B cell (primary cell): Measurements from ENCODE around the gene TRABD. TPM values are rescaled to one million over a fixed set of nuclear protein-coding genes. Genes with fewer than 3 reads are reported as not detected.
A peak's percentile ranks its signal among the peaks of the same experiment; 100 is the strongest.

Experiments used
- ATAC-seq: fragments of 200-7000 bp; cut with Tn5 transposase; one replicate; pipeline ENCODE4 v1.10.0; 2021; ENCODE audit warnings: low read depth, mild to moderate bottlenecking, moderate number of reproducible peaks, moderate library complexity
- CTCF ChIA-PET: fragments of 350-600 bp; sonication (Branson Sonifier 250); formaldehyde crosslinking; loops from one replicate; lab custom pipeline; 2021; ENCODE audit warnings: antibody characterized with exemption, inconsistent platforms; lab: Charles Lee
- POLR2A ChIA-PET: fragments of 350-600 bp; sonication (Branson Sonifier 250); formaldehyde crosslinking; loops from one replicate; lab custom pipeline; 2021; ENCODE audit warnings: antibody characterized with exemption; lab: Charles Lee
- DNase-seq: peaks from one replicate; pipeline ENCODE4 v3.0.0; 2013
- H2AFZ ChIP-seq: 2 replicates; pipeline ENCODE4 v1.6.1; 2012; ENCODE audit warnings: mild to moderate bottlenecking, low read depth, low read length; ENCODE audit not compliant: insufficient read depth, poor library complexity, severe bottlenecking
- H3K27ac ChIP-seq, 2 donors: 1 replicate in 1 of 2; 2 replicates in 1 of 2; pipeline ENCODE4 v1.5.1; 2012 to 2013; ENCODE audit warnings: low read length in 2 of 2, mild to moderate bottlenecking in 2 of 2, moderate library complexity in 1 of 2
- H3K27me3 ChIP-seq, 4 experiments: fragments of 200-600 bp in 1 of 4; sonication (generic) in 1 of 4; replicated peaks in 1 of 4; 1 replicate in 2 of 4; 2 replicates in 2 of 4; pipeline versions ENCODE4 v1.6.1 to v1.7.0; 2013 to 2016; ENCODE audit warnings: low read length in 3 of 4, mild to moderate bottlenecking in 2 of 4, mixed read lengths in 1 of 4, moderate library complexity in 1 of 4; ENCODE audit not compliant: insufficient read depth in 4 of 4, control insufficient read depth in 3 of 4; ENCODE audit errors: control extremely low read depth in 1 of 4
- H3K36me3 ChIP-seq, 2 experiments: replicated peaks in 1 of 2; 1 replicate in 1 of 2; 2 replicates in 1 of 2; pipeline versions ENCODE4 v1.6.1 to v1.7.1; 2013; ENCODE audit warnings: low read length in 1 of 2; ENCODE audit not compliant: insufficient read depth in 2 of 2, control insufficient read depth in 1 of 2; ENCODE audit errors: control extremely low read depth in 1 of 2, extremely low read depth in 1 of 2
- H3K4me1 ChIP-seq, 2 donors: fragments of 200-600 bp in 1 of 2; sonication (generic) in 1 of 2; 1 replicate in 1 of 2; 2 replicates in 1 of 2; pipeline versions ENCODE4 v1.5.1 to v1.6.1; 2013 to 2017; ENCODE audit warnings: low read length in 2 of 2; ENCODE audit not compliant: control insufficient read depth in 2 of 2, insufficient read depth in 2 of 2
- H3K4me2 ChIP-seq: replicated peaks from 2 replicates; pipeline ENCODE3; 2012; ENCODE audit warnings: mild to moderate bottlenecking, low read depth, low read length; ENCODE audit not compliant: poor library complexity, severe bottlenecking
- H3K4me3 ChIP-seq, 5 experiments: fragments of 200-600 bp in 1 of 5; sonication (generic) in 1 of 5; 1 replicate in 3 of 5; 2 replicates in 2 of 5; pipeline versions ENCODE4 v1.5.1 to v1.7.0; 2011 to 2016; ENCODE audit warnings: low read length in 4 of 5, mild to moderate bottlenecking in 4 of 5, low read depth in 2 of 5, control low read depth in 1 of 5, moderate library complexity in 1 of 5; ENCODE audit not compliant: insufficient read depth in 1 of 5; ENCODE audit errors: control extremely low read depth in 1 of 5, extremely low read depth in 1 of 5
- H3K79me2 ChIP-seq: fragments of 200-600 bp; sonication (generic); one replicate; pipeline ENCODE4 v1.6.0; 2016; ENCODE audit warnings: low read length; ENCODE audit not compliant: control insufficient read depth, insufficient read depth
- H3K9ac ChIP-seq: fragments of 200-600 bp; sonication (generic); 2 replicates; pipeline ENCODE4 v1.6.1; 2017; ENCODE audit warnings: mild to moderate bottlenecking, low read length, moderate library complexity
- H3K9me3 ChIP-seq, 3 donors: one replicate each; pipeline versions ENCODE4 v1.6.1 to v1.7.1; 2013; ENCODE audit warnings: low read length in 2 of 3; ENCODE audit not compliant: control insufficient read depth in 2 of 3, insufficient read depth in 1 of 3; ENCODE audit errors: control extremely low read depth in 1 of 3
- H4K20me1 ChIP-seq: 2 replicates; pipeline ENCODE4 v1.6.0; 2012; ENCODE audit warnings: mild to moderate bottlenecking, low read length; ENCODE audit not compliant: insufficient read depth, control insufficient read depth, poor library complexity, severe bottlenecking
- H3K27ac Mint-ChIP-seq: one replicate; pipeline ENCODE4 v1.8.0; 2021; ENCODE audit warnings: mixed read lengths
- H3K27me3 Mint-ChIP-seq: one replicate; pipeline ENCODE4 v1.8.0; 2021; ENCODE audit warnings: mixed read lengths
- H3K4me1 Mint-ChIP-seq: one replicate; pipeline ENCODE4 v1.8.0; 2021; ENCODE audit warnings: mixed read lengths
- H3K4me3 Mint-ChIP-seq: one replicate; pipeline ENCODE4 v1.8.0; 2021; ENCODE audit warnings: mixed read lengths
- H3K9me3 Mint-ChIP-seq: one replicate; pipeline ENCODE4 v1.8.0; 2022; ENCODE audit warnings: mixed read lengths; ENCODE audit not compliant: insufficient read depth
- EZH2 ChIP-seq: IDR thresholded peaks from 2 replicates; pipeline ENCODE4 v1.6.1; 2012; ENCODE audit warnings: borderline replicate concordance, low read depth, mild to moderate bottlenecking, moderate library complexity, low read length; ENCODE audit not compliant: insufficient read depth, poor library complexity, severe bottlenecking
- WGBS: methylation state at CpG from one replicate; pipeline ENCODE4 v1.1.5; 2013; ENCODE audit warnings: missing lambda C conversion rate; ENCODE audit not compliant: insufficient coverage; 5-methylcytosine and 5-hydroxymethylcytosine counted together
- intact Hi-C: fragments of 100-400 bp; cut with micrococcal nuclease; formaldehyde crosslinking; loops from one replicate; pipeline ENCODE4 v1.10.0; 2022
- polyA plus RNA-seq: library from polyadenylated mRNA; depleted of rRNA; stranded (reverse); fragments of >200 nt; gene quantifications from 2 replicates; pipeline ENCODE4 v1.2.3, GENCODE V29; 2012
- total RNA-seq, 2 donors: library from RNA; stranded (reverse); fragments of 120-200 nt in 1 of 2; gene quantifications; 1 replicate in 1 of 2; 2 replicates in 1 of 2; pipeline versions ENCODE4 v1.2.3 to v1.2.4, GENCODE V29; 2013 to 2022
- TF ChIP-seq, protein P1 (sequence below): fragments of 200-600 bp; IDR thresholded peaks from one replicate; pipeline ENCODE4 v1.8.0; 2022; ENCODE audit warnings: antibody characterized with exemption, mild to moderate bottlenecking

TRABD gene
- total and polyA plus RNA-seq, 2 donors (not counting 1 experiment from before 2014, with no cell fraction given): 164 to 200 TPM

DNA sequence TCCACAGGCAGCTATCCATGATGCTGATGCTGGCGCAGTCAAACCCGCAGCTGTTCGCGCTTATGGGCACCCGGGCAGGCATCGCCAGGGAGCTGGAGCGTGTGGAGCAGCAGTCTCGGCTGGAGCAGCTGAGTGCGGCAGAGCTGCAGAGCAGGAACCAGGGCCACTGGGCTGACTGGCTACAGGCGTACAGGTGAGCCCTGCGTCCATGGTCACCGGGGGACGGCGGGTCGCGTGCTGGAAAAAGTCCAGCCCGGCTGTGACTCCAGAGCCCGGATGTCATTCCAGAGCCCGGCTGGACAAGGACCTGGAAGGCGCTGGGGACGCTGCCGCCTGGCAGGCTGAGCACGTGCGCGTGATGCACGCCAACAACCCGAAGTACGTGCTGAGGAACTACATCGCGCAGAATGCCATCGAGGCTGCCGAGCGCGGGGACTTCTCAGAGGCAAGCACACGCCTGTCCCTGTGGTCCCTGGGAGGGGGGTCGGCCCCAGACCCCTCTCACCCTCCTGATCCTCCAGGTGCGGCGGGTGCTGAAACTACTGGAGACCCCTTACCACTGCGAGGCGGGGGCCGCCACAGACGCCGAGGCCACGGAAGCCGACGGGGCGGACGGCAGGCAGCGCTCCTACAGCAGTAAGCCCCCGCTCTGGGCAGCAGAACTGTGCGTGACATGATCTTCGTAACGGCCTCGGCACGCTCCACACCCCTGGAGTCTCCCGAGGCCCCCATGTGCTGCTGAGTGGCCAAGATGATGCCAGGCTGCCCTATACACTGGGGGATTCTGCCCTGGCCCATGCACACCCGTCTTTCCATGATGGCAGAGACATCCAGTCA is 31.2 kb downstream of the TRABD start:
- peaks cover 0 to 75% of the 10 kb centered on the region in 2 experiments for H3K36me3 ChIP-seq
- ChIA-PET POLR2A (no interaction called here), CTCF (no interaction called here)
- Mint-ChIP-seq H3K4me1 (peaks cover 4% of the 10 kb centered on the region), H3K9me3 (no peaks in the 10 kb centered on the region), H3K4me3 (no peak overlapping the region), H3K27me3 (no peaks in the 10 kb centered on the region), H3K27ac (peak overlapping the region; percentile 50)
- peaks cover 12% of the 10 kb centered on the region for H3K79me2 ChIP-seq
- H3K4me2 ChIP-seq: no peak overlapping the region
- no peak for TF ChIP-seq EZH2
- TF ChIP-seq, protein P1, sequence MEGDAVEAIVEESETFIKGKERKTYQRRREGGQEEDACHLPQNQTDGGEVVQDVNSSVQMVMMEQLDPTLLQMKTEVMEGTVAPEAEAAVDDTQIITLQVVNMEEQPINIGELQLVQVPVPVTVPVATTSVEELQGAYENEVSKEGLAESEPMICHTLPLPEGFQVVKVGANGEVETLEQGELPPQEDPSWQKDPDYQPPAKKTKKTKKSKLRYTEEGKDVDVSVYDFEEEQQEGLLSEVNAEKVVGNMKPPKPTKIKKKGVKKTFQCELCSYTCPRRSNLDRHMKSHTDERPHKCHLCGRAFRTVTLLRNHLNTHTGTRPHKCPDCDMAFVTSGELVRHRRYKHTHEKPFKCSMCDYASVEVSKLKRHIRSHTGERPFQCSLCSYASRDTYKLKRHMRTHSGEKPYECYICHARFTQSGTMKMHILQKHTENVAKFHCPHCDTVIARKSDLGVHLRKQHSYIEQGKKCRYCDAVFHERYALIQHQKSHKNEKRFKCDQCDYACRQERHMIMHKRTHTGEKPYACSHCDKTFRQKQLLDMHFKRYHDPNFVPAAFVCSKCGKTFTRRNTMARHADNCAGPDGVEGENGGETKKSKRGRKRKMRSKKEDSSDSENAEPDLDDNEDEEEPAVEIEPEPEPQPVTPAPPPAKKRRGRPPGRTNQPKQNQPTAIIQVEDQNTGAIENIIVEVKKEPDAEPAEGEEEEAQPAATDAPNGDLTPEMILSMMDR: no peak
- H4K20me1 ChIP-seq: peaks cover 34% of the 10 kb centered on the region
- intact Hi-C loops: no loop called here
- no peak for DNase-seq
- no peaks in the 10 kb centered on the region for H3K4me1 ChIP-seq
- no peak for ATAC-seq
- no peak overlapping the region for H3K4me3 ChIP-seq
- 98% methylated on average over 57 of the region's 57 CpGs for WGBS
- no peak overlapping the region for H3K27ac ChIP-seq
- H3K9me3 ChIP-seq: no peaks in the 10 kb centered on the region
- no peak overlapping the region for H2AFZ ChIP-seq
- H3K27me3 ChIP-seq: no peaks in the 10 kb centered on the region
- H3K9ac ChIP-seq: no peak overlapping the region

DNA sequence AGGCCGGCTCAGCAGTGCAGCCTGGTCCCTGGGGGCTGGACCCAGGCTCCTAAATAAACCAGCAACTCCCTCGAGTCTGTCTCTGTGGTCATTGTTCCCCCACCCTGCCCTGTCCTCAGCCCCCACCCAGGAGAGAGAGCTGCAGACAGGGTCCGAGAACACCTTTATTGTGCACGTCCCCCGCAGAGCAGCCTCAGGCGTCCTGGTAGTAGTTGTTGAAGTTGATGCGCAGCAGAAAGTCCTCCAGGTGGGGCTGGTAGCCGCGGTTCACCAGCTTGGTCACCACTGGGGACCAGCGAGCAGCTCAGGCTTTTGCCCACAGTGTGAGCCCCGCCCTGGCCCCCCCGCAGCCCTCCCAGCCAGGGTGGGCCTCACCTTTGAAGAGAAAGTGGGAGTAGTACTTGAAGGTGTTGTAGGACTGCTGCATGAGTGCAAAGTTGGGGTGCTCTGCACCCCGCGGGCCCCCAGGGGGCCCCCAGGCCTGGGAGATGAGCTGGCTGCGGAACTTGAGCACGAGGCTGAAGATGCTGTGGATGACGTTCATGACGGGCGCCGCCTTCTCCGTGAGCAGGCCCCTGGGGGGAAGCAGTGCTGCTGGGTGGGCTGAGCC is 31.9 kb downstream of the TRABD start:
- H3K4me2 ChIP-seq: no peak overlapping the region
- Mint-ChIP-seq H3K27me3 (no peaks in the 10 kb centered on the region), H3K4me3 (no peak overlapping the region), H3K4me1 (peaks cover 4% of the 10 kb centered on the region), H3K9me3 (no peaks in the 10 kb centered on the region), H3K27ac (peak overlapping the region; percentile 50)
- H3K9ac ChIP-seq: no peak overlapping the region
- H2AFZ ChIP-seq: no peak overlapping the region
- CTCF ChIA-PET: no interaction called here
- peaks cover 0 to 76% of the 10 kb centered on the region in 2 experiments for H3K36me3 ChIP-seq
- WGBS: 81% methylated on average over 20 of the region's 21 CpGs
- DNase-seq (no peak), ATAC-seq (no peak)
- H3K27ac ChIP-seq: no peak overlapping the region
- peaks cover 27% of the 10 kb centered on the region for H4K20me1 ChIP-seq
- POLR2A ChIA-PET: no interaction called here
- H3K4me3 ChIP-seq: no peak overlapping the region
- no peaks in the 10 kb centered on the region for H3K4me1 ChIP-seq
- H3K79me2 ChIP-seq: peaks cover 6% of the 10 kb centered on the region
- H3K27me3 ChIP-seq: no peaks in the 10 kb centered on the region
- H3K9me3 ChIP-seq: no peaks in the 10 kb centered on the region
- intact Hi-C loops: no loop called here
- TF ChIP-seq EZH2: no peak
- TF ChIP-seq, protein P1: no peak
